C4-2B (cell line): ENCODE measurements around the gene CYP3A7.
"Not testable (repeated sequence)": the region's sequence is repeated elsewhere in the genome, so short reads cannot be mapped to it uniquely, and the experiment has no call there.

ENCODE experiments used
- H3K27ac ChIP-seq: fragments of 450-650 bp; 2 replicates; pipeline ENCODE4 v1.5.1; 2017
- ZFX ChIP-seq: fragments of 450-650 bp; IDR thresholded peaks from 2 replicates; pipeline ENCODE4 v1.6.1; 2017
- TF ChIP-seq, protein P1 (sequence below): fragments of 450-650 bp; conservative IDR thresholded peaks from 2 replicates; pipeline ENCODE4 v1.5.1; 2017; ENCODE audit warnings: mild to moderate bottlenecking

The CYP3A7 gene

DNA sequence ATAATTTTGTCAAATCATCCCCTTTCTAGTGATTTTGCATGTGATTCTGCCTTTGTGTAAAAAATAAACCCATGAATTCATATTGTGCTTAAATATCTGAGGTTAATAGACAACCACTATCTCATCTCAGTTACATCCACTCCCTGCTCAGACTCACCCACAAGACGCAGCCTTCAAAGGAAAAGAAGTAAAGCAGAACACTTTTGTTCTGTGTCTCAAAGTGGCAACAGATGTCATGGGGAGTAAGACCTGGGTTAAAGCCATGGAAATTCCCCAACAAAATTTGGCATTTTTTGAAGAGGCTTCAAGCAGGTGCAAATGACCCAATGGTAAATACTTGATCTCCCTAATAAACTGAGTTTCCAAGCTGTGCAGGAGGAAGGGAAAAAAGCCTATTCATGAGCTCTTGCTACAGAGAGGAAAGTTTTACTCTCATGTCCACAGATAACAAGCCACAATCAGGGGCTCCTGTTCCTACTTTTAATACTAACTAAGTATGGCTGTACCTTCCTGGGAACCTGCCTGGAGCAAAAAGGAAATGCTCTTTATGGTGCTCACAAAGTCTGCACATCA lies 4.7 kb downstream of the CYP3A7 start:
- TF ChIP-seq, protein P1, sequence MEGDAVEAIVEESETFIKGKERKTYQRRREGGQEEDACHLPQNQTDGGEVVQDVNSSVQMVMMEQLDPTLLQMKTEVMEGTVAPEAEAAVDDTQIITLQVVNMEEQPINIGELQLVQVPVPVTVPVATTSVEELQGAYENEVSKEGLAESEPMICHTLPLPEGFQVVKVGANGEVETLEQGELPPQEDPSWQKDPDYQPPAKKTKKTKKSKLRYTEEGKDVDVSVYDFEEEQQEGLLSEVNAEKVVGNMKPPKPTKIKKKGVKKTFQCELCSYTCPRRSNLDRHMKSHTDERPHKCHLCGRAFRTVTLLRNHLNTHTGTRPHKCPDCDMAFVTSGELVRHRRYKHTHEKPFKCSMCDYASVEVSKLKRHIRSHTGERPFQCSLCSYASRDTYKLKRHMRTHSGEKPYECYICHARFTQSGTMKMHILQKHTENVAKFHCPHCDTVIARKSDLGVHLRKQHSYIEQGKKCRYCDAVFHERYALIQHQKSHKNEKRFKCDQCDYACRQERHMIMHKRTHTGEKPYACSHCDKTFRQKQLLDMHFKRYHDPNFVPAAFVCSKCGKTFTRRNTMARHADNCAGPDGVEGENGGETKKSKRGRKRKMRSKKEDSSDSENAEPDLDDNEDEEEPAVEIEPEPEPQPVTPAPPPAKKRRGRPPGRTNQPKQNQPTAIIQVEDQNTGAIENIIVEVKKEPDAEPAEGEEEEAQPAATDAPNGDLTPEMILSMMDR: no peak
- TF ChIP-seq ZFX: no peak
- H3K27ac ChIP-seq: no peak overlapping the region

DNA sequence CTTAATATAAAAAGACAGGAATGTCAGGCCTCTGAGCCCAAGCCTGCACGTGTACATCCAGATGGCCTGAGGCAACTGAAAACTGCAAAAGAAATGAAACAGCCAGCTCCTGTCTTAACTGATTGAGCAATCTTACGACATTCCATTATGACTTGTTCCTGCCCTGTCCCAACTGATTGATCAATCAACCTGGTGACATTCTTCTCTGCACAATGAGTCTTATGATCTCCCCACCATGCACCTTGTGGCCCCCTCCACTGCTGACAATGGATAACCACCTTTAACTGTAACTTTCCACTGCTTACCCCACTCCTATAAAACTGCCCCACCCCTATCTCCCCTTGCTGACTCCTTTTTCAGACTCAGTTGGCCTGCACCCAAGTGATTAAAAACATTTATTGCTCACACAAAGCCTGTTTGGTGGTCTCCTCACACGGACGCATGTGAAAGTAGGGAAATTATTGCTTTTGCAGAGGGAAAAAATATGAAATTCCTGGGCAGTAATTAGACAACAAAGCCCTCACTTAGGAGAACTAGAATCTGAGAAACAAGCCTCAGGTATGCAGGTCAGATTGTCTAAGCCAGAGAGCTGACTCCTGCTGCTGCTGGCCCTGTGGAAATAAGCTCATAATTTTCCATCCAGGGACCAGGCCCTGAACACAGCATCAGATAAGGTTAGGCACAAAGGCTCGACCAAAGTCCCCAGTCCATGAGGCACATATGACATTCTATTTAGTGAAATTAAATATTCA lies 5.3 kb downstream of the CYP3A7 start:
- no peak for TF ChIP-seq ZFX
- TF ChIP-seq, protein P1: no peak
- H3K27ac ChIP-seq: no peak overlapping the region

DNA sequence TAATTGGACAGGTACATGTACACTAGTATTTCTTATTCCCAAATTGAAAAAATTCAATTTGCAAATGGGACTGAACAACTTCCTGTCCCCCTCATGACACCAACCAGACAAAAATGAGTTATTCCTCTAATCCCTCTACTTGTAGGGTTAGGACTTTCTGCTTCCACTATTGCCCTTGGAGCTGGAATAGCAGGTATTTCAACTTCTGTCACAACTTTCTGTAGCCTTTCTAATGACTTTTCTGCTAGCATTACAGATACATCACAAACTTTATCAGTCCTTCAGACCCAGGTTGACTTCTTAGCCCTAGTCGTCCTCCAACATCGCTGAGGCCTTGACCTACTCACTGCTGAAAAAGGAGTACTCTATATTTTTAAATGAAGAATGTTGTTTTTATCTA lies 6.4 kb downstream of the CYP3A7 start:
- TF ChIP-seq, protein P1: no peak
- TF ChIP-seq ZFX: no peak
- no peak overlapping the region for H3K27ac ChIP-seq

DNA sequence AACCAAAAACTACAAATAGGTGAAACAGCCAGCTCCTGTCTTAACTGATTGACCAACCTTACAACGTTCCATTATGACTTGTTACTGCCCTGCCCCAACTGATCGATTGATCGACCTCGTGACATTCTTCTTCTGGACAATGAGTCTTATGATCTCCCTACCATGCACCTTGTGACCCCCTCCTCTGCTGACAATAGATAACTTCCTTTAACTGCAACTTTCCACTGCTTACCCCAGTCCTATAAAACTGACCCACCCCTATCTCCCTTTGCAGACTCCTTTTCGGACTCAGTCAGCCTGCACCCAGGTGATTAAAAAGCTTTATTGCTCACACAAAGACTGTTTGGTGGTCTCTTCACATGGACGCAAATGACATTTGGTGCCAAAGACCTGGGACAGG lies 11.8 kb downstream of the CYP3A7 start:
- H3K27ac ChIP-seq: not testable (repeated sequence)

DNA sequence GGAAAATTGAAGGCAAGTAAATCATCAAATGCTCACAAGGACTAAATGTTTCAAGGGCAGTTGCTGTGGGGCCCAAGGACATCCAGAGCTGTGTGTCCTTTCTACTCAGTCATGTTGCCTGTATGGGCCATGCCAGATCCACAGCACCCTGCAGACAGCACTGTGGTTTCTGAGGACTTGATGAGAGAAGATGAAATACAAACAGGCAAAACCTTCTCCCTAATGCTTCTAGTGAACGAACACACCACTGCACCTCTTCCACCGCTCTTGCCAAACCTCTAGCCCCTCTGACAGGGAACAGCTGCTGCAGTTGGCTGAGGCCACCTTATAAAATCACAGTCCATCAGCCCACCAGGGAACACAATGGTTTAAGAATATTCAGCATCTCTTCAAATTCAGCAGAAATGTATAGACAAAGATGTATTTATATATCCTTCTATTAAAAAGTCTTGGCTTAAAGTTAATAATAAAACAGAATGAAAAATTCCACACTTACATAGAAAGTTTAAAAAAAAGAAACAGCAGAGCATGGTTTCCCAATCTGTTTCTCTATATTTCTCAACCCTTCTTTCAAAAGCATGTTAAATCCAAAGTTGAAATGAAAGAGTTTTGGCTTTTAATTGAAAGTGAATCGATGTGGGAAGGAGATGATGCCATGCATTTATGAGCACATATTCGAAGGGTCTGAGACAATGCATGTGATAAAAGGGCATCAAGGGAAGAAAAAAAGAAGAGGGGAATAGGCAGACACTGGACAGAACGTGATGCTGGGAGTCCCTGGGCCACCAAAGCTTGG lies 14.0 kb downstream of the CYP3A7 start:
- H3K27ac ChIP-seq: no peak overlapping the region
- TF ChIP-seq ZFX: no peak
- TF ChIP-seq, protein P1: no peak

DNA sequence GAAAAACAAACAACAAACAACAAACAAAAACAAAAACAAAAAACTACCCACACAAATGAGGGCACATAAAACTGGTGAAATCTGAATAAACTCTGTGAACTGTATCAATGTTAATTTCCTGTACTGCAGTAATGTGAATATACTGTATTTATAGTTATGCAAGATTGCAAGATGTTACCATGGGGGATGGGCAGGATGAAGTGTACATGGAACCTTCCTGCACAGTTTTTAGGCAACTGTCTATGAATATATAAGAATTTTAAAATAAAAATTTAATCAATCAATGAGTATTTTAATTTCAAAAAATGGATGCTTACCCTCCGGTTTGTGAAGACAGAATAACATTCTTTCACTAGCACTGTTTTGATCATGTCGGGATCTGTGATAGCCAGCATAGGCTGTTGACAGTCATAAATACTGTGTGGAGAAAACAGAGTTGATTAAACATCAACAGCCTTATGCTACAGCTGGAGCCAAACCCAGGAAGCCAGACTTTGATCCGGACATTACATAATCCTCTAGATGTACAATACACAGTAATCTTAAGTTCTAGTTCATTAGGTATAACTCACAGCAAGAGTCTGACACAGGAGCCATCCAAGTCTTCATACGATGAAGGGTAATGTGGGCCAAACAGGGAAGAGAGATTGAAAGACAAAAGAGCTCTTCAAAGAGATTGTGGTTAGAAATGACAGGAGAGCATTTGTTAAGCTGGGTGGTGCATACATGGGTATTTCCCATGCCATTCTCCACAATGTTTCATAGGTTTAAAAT lies 14.8 kb downstream of the CYP3A7 start:
- TF ChIP-seq, protein P1: no peak
- no peak for TF ChIP-seq ZFX
- no peak overlapping the region for H3K27ac ChIP-seq

DNA sequence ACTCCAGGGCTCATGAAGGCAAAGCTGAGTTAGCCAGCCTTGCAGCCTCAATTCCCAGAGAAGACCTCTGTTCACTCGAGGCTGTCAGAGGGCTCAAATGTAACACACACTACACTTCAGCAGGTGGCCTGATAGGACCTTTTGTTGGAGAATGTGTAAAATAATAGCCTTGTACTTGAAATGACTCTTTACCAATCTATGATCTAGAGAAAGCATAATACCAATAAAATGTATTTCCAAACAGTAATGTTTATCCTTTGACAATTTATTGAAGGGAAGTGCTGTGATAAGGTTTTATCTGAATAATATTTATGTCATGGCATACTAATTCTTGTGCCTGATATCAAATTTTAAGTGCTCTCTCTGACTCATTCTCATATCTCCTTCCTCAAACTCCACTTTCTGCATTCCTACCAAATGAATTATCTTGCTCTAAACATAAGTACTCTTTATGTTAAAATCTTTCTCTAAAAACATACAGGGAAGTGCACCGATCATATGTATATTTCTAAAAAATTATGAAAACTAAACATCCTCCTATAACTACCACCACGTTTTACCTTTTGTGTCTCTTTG lies 20.9 kb downstream of the CYP3A7 start:
- TF ChIP-seq ZFX: no peak
- TF ChIP-seq, protein P1: no peak
- H3K27ac ChIP-seq: no peak overlapping the region
